KMS-11 (cell line): ENCODE data around the gene SPRR1A.

Experiments used
- H2AFZ ChIP-seq: fragments of 200-600 bp; sonication (generic); 2 replicates; pipeline ENCODE4 v1.6.1; 2016; ENCODE audit warnings: antibody characterized with exemption, mixed run types, low read depth
- H3K27ac ChIP-seq: fragments of 200-600 bp; sonication (generic); 2 replicates; pipeline ENCODE4 v1.6.1; 2016; ENCODE audit warnings: mild to moderate bottlenecking, mixed run types
- H3K27me3 ChIP-seq: fragments of 200-600 bp; sonication (generic); 2 replicates; pipeline ENCODE4 v1.6.1; 2017; ENCODE audit warnings: mild to moderate bottlenecking, low read depth, mixed run types, moderate library complexity; ENCODE audit not compliant: insufficient read depth
- H3K36me3 ChIP-seq: fragments of 200-600 bp; sonication (generic); 2 replicates; pipeline ENCODE4 v1.6.1; 2017; ENCODE audit warnings: mild to moderate bottlenecking, mixed run types; ENCODE audit not compliant: insufficient read depth
- H3K4me1 ChIP-seq: fragments of 200-600 bp; sonication (generic); 2 replicates; pipeline ENCODE4 v1.6.1; 2016; ENCODE audit warnings: mild to moderate bottlenecking, low read depth, mixed run types; ENCODE audit not compliant: poor library complexity, severe bottlenecking
- H3K4me2 ChIP-seq: fragments of 200-600 bp; sonication (generic); 2 replicates; pipeline ENCODE4 v1.7.0; 2016; ENCODE audit warnings: mild to moderate bottlenecking, mixed run types
- H3K4me3 ChIP-seq: fragments of 200-600 bp; sonication (generic); IDR thresholded peaks from 2 replicates; pipeline ENCODE4 v1.6.1; 2017; ENCODE audit warnings: low read depth, low read length, mixed read lengths; ENCODE audit not compliant: insufficient read depth
- H3K79me2 ChIP-seq: fragments of 200-600 bp; sonication (generic); 2 replicates; pipeline ENCODE4 v1.6.1; 2016; ENCODE audit warnings: low read depth, mixed run types; ENCODE audit not compliant: insufficient read depth
- H3K9ac ChIP-seq: fragments of 200-600 bp; sonication (generic); 2 replicates; pipeline ENCODE4 v1.6.1; 2016; ENCODE audit warnings: mild to moderate bottlenecking, mixed run types
- H4K20me1 ChIP-seq: fragments of 200-600 bp; sonication (generic); 2 replicates; pipeline ENCODE4 v1.6.1; 2016; ENCODE audit warnings: mild to moderate bottlenecking, mixed run types; ENCODE audit not compliant: insufficient read depth
- CTCF ChIP-seq: fragments of 200-600 bp; sonication (generic); conservative IDR thresholded peaks from 2 replicates; pipeline ENCODE4 v1.6.1; 2017; ENCODE audit warnings: low read depth, mild to moderate bottlenecking, antibody characterized with exemption, low read length, moderate library complexity, mixed read lengths

Gene SPRR1A

GRCh38 chr1:152970495-152970894, 13.4 kb upstream of the SPRR1A start, which contains the start of gene SPRR4:
Gene SPRR4 (plus strand): TSS chr1:152970648. CDS start chr1:152971891, 1,243 bp downstream.
- Histone ChIP-seq H3K36me3 (no peaks in the 10 kb centered on the region), H2AFZ (no peak within 1 kb of the TSS), H4K20me1 (no peaks in the 10 kb centered on the region), H3K27me3 (no peaks in the 10 kb centered on the region), H3K79me2 (no peaks in the 10 kb centered on the region), H3K4me2 (no peak within 1 kb of the TSS), H3K4me3 (no peak within 1 kb of the TSS), H3K4me1 (peaks cover 10% of the 10 kb centered on the region), H3K27ac (no peak within 1 kb of the TSS), H3K9ac (no peak within 1 kb of the TSS)
- TF ChIP-seq CTCF, result no peak

GRCh38 chr1:152972196-152972886, 11.5 kb upstream of the SPRR1A start:
- Histone ChIP-seq H3K27me3 (no peaks in the 10 kb centered on the region), H4K20me1 (no peaks in the 10 kb centered on the region), H3K9ac (no peak overlapping the region), H3K36me3 (no peaks in the 10 kb centered on the region), H3K4me2 (no peak overlapping the region), H3K4me3 (no peak overlapping the region), H3K27ac (no peak overlapping the region), H3K4me1 (peaks cover 10% of the 10 kb centered on the region), H2AFZ (no peak overlapping the region), H3K79me2 (no peaks in the 10 kb centered on the region)
- TF ChIP-seq CTCF, result no peak

GRCh38 chr1:152976688-152977087, 7.2 kb upstream of the SPRR1A start:
- Histone ChIP-seq H3K27ac (no peak overlapping the region), H3K9ac (no peak overlapping the region), H3K4me2 (no peak overlapping the region), H2AFZ (no peak overlapping the region), H3K4me3 (no peak overlapping the region), H3K36me3 (no peaks in the 10 kb centered on the region), H3K4me1 (no peaks in the 10 kb centered on the region), H3K79me2 (no peaks in the 10 kb centered on the region), H3K27me3 (no peaks in the 10 kb centered on the region), H4K20me1 (no peaks in the 10 kb centered on the region)
- no peak for TF ChIP-seq CTCF

- TF ChIP-seq CTCF, result no peak
- Histone ChIP-seq H4K20me1 (no peaks in the 10 kb centered on the region), H3K4me1 (no peaks in the 10 kb centered on the region), H2AFZ (no peak overlapping the region), H3K79me2 (no peaks in the 10 kb centered on the region), H3K27me3 (no peaks in the 10 kb centered on the region), H3K27ac (no peak overlapping the region), H3K4me3 (no peak overlapping the region), H3K36me3 (no peaks in the 10 kb centered on the region), H3K4me2 (no peak overlapping the region), H3K9ac (no peak overlapping the region)
Observed at GRCh38 chr1:152977614-152978013, 6.3 kb upstream of the SPRR1A start.
